Activated naive CD4-positive, alpha-beta T cell treated with anti-CD3 and anti-CD28 coated beads, Interleukin-2, amount 50 U/mL, for 72 hours (primary cell): ENCODE results near the gene FAM184B. TPM values are rescaled to one million over a fixed set of nuclear protein-coding genes. Genes with fewer than 3 reads are reported as not detected.
A peak's percentile ranks its signal among the peaks of the same experiment; 100 is the strongest.

Source experiments
- ATAC-seq, 2 donors: fragments of 150-1000 bp; cut with Tn5 transposase; 2 replicates each; pipeline ENCODE4 v1.10.0; 2021; ENCODE audit warnings: mild to moderate bottlenecking in 2 of 2, moderate library complexity in 2 of 2
- DNase-seq, 2 donors: peaks; one replicate each; pipeline ENCODE4 v3.0.0; 2021 to 2022; ENCODE audit warnings: low spot score in 2 of 2
- H3K27ac Mint-ChIP-seq, 2 donors: one replicate each; pipeline ENCODE4 v1.8.0; 2022; ENCODE audit warnings: mild to moderate bottlenecking in 2 of 2, mixed read lengths in 2 of 2
- H3K36me3 Mint-ChIP-seq, 2 donors: one replicate each; pipeline ENCODE4 v1.8.0; 2022; ENCODE audit warnings: mixed read lengths in 2 of 2
- H3K9me3 Mint-ChIP-seq, 2 donors: one replicate each; pipeline ENCODE4 v1.8.0; 2022; ENCODE audit warnings: mixed read lengths in 2 of 2
- total RNA-seq, 2 donors: library from RNA; stranded (reverse); gene quantifications; one replicate each; pipeline ENCODE4 v1.2.3, GENCODE V29; 2022

The FAM184B gene
- total RNA-seq, 2 donors from 2014 or later: not detected

- peaks cover 5 to 18% of the 10 kb centered on the region in 2 donors for H3K36me3 Mint-ChIP-seq
- H3K27ac Mint-ChIP-seq: peak overlapping the region in 1 of 2 donors; percentile 79
- DNase-seq (no peak), ATAC-seq (no peak)
- H3K9me3 Mint-ChIP-seq: no peaks in the 10 kb centered on the region
These were observed 176.2 kb downstream of the FAM184B start for GRCh38 chr4:17605236-17605635.

GRCh38 chr4:17599826-17600225 lies 181.6 kb downstream of the FAM184B start:
- ATAC-seq (no peak), DNase-seq (no peak)
- peak overlapping the region in 1 of 2 donors; percentile 50 for H3K27ac Mint-ChIP-seq
- H3K9me3 Mint-ChIP-seq: no peaks in the 10 kb centered on the region
- H3K36me3 Mint-ChIP-seq: peaks cover 0 to 5% of the 10 kb centered on the region in 2 donors

- Mint-ChIP-seq H3K27ac (no peak overlapping the region), H3K9me3 (no peaks in the 10 kb centered on the region), H3K36me3 (peaks cover 7 to 11% of the 10 kb centered on the region in 2 donors)
- DNase-seq: no peak
- ATAC-seq: peak in 1 of 2 donors; percentile 43
These were observed 183.9 kb downstream of the FAM184B start for GRCh38 chr4:17597517-17597916.

GRCh38 chr4:17595471-17596005 lies 185.9 kb downstream of the FAM184B start:
- Mint-ChIP-seq H3K27ac (no peak overlapping the region), H3K36me3 (peaks cover 11 to 17% of the 10 kb centered on the region in 2 donors), H3K9me3 (no peaks in the 10 kb centered on the region)
- no peak for DNase-seq
- no peak for ATAC-seq

GRCh38 chr4:17589355-17589754 lies 192.1 kb downstream of the FAM184B start:
- no peak for ATAC-seq
- H3K27ac Mint-ChIP-seq: no peak overlapping the region

GRCh38 chr4:17587094-17587822 lies 194.2 kb downstream of the FAM184B start:
- Mint-ChIP-seq H3K27ac (peak overlapping the region in 1 of 2 donors; percentile 50), H3K9me3 (no peaks in the 10 kb centered on the region), H3K36me3 (peaks cover 28 to 53% of the 10 kb centered on the region in 2 donors)
- no peak for ATAC-seq
- DNase-seq: no peak

More at GRCh38 chr4:17589355-17589754, 192.1 kb downstream of the FAM184B start:
- Mint-ChIP-seq H3K36me3 (peaks cover 29 to 50% of the 10 kb centered on the region in 2 donors), H3K9me3 (no peaks in the 10 kb centered on the region)
- DNase-seq: no peak

GRCh38 chr4:17584521-17585213 lies 196.8 kb downstream of the FAM184B start:
- H3K27ac Mint-ChIP-seq: peak overlapping the region in 1 of 2 donors; percentile 61
- H3K36me3 Mint-ChIP-seq: peaks cover 31 to 50% of the 10 kb centered on the region in 2 donors
- DNase-seq (no peak), ATAC-seq (no peak)
- no peaks in the 10 kb centered on the region for H3K9me3 Mint-ChIP-seq

GRCh38 chr4:17583941-17584340 lies 197.5 kb downstream of the FAM184B start:
- peak overlapping the region in 1 of 2 donors; percentile 61 for H3K27ac Mint-ChIP-seq
- peaks cover 33 to 57% of the 10 kb centered on the region in 2 donors for H3K36me3 Mint-ChIP-seq
- peak in 1 of 2 donors; percentile 25 for ATAC-seq
- no peak for DNase-seq
- no peaks in the 10 kb centered on the region for H3K9me3 Mint-ChIP-seq

GRCh38 chr4:17583276-17583675 lies 198.1 kb downstream of the FAM184B start:
- Mint-ChIP-seq H3K9me3 (no peaks in the 10 kb centered on the region), H3K27ac (peak overlapping the region in 1 of 2 donors; percentile 61), H3K36me3 (peaks cover 39 to 58% of the 10 kb centered on the region in 2 donors)
- DNase-seq (no peak), ATAC-seq (no peak)

GRCh38 chr4:17580969-17581368 lies 200.5 kb downstream of the FAM184B start:
- Mint-ChIP-seq H3K27ac (peak overlapping the region in 1 of 2 donors; percentile 87), H3K36me3 (peaks cover 38 to 50% of the 10 kb centered on the region in 2 donors), H3K9me3 (no peaks in the 10 kb centered on the region)
- ATAC-seq (no peak), DNase-seq (no peak)

Other genes with a start within 250 kb of the FAM184B start
- gene LAP3, start 204.4 kb downstream of the FAM184B start, total RNA-seq: 100 to 1,000 TPM; 115 to 159 TPM
- gene MED28, start 167.0 kb downstream of the FAM184B start, total RNA-seq: 10 to 100 TPM; 54.7 to 71.3 TPM
- 10 to 100 TPM; 43.5 to 52.7 TPM for gene DCAF16, start 29.1 kb upstream of the FAM184B start, total RNA-seq
- gene NCAPG, start 29.4 kb upstream of the FAM184B start, total RNA-seq: 10 to 100 TPM; 72.2 to 80.6 TPM
- 10 to 100 TPM in 1 of 2 donors, 1 to 10 TPM in 1; 6.0 to 13.8 TPM for gene LCORL, start 240.1 kb upstream of the FAM184B start, total RNA-seq